ENCODE data around the gene OGDH.

GRCh38 chr7:44629829-44630522, 23.5 kb downstream of the OGDH start:
- TF ChIP-seq GATA3 (IDR thresholded peaks at IDR 0.05; ENCODE audit: low read depth, low read length) (no peak), GATA2 (IDR thresholded peaks at IDR 0.05; ENCODE audit: low read depth, low read length) (no peak)
